Measurements from ENCODE around the gene ELP2. TPM values are rescaled to one million over a fixed set of nuclear protein-coding genes. Genes with fewer than 3 reads are reported as not detected.
"Not testable (repeated sequence)": the region's sequence is repeated elsewhere in the genome, so short reads cannot be mapped to it uniquely, and the experiment has no call there.

ELP2 gene, protein sequence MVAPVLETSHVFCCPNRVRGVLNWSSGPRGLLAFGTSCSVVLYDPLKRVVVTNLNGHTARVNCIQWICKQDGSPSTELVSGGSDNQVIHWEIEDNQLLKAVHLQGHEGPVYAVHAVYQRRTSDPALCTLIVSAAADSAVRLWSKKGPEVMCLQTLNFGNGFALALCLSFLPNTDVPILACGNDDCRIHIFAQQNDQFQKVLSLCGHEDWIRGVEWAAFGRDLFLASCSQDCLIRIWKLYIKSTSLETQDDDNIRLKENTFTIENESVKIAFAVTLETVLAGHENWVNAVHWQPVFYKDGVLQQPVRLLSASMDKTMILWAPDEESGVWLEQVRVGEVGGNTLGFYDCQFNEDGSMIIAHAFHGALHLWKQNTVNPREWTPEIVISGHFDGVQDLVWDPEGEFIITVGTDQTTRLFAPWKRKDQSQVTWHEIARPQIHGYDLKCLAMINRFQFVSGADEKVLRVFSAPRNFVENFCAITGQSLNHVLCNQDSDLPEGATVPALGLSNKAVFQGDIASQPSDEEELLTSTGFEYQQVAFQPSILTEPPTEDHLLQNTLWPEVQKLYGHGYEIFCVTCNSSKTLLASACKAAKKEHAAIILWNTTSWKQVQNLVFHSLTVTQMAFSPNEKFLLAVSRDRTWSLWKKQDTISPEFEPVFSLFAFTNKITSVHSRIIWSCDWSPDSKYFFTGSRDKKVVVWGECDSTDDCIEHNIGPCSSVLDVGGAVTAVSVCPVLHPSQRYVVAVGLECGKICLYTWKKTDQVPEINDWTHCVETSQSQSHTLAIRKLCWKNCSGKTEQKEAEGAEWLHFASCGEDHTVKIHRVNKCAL
- polyA plus RNA-seq = 10 to 100 TPM; 22.7 to 40.3 TPM

DNA sequence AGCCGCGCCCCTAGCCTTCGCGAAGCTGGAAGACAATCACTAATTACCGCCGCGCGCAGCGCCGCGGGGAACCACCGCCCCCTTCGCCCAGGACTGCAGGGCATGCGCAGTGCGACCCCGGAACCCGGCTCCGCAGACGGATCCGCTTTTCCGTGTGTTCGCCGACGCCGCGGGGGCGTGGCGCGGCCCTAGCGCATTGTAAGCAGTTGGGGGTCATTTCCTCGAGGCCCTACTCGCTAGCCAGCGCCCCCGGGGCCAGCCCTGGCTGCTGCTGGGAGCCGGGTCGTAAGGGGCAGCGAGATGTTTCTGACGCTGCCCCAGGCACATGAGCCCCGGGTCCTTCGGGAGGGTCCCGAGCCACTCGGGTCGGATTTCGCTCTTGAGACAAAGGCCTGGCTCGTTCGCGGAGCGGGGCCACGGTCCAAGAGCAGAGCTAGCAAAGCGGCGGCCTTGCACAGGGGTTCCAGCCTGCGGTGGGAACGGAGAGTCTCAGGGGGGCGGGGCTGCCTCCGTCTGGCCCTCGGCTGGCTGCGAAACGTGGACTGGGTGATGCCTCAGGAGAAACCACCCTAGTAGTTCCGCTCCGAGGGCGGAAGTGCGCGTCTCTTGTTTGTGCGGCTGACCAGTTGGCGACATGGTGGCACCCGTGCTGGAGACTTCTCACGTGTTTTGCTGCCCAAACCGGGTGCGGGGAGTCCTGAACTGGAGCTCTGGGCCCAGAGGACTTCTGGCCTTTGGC lies at the start of gene ELP2, which contains the start of gene SLC39A6:
Gene ELP2 (plus strand): TSS at position 600 of the 739 bp plus-strand sequence. CDS start 35 bp downstream, at position 635.
Gene SLC39A6 (minus strand): TSS at position 41 of the 739 bp plus-strand sequence. CDS start 2,333 bp downstream, outside the sequence.
- peak within 1 kb of the TSS; percentile 91 to 95 for H3K4me3 ChIP-seq (ENCODE audit: low read depth in 1 of 2, low read length in 2 of 2)
- H3K9me3 ChIP-seq (ENCODE audit: control insufficient read depth in 2 of 2, insufficient read depth in 1 of 2, low read depth in 1 of 2, low read length in 1 of 2) = no peaks in the 10 kb centered on the region
- H3K36me3 ChIP-seq (ENCODE audit: control insufficient read depth in 2 of 2, insufficient read depth in 2 of 2, low read length in 1 of 2) = no peaks in the 10 kb centered on the region
- 0% methylated on average over 66 to 69 of the region's 69 CpGs for WGBS, 2 donors
- peak within 1 kb of the TSS; percentile 99 to 100 for H3K27ac ChIP-seq (ENCODE audit: low read depth in 2 of 2, low read length in 1 of 2)
- peaks cover 7 to 8% of the 10 kb centered on the region in 2 donors for H3K4me1 ChIP-seq (ENCODE audit: control insufficient read depth in 2 of 2, insufficient read depth in 2 of 2, low read length in 1 of 2)
- H3K27me3 ChIP-seq (ENCODE audit: control insufficient read depth in 1 of 2, insufficient read depth in 2 of 2, low read length in 2 of 2) = no peaks in the 10 kb centered on the region

- not testable (repeated sequence) for H3K27me3 ChIP-seq (ENCODE audit: control insufficient read depth in 1 of 2, insufficient read depth in 2 of 2, low read length in 2 of 2); H3K4me3 ChIP-seq (ENCODE audit: low read depth in 1 of 2, low read length in 2 of 2); H3K4me1 ChIP-seq (ENCODE audit: control insufficient read depth in 2 of 2, insufficient read depth in 2 of 2, low read length in 1 of 2); H3K36me3 ChIP-seq (ENCODE audit: control insufficient read depth in 2 of 2, insufficient read depth in 2 of 2, low read length in 1 of 2); H3K27ac ChIP-seq (ENCODE audit: low read depth in 2 of 2, low read length in 1 of 2); H3K9me3 ChIP-seq (ENCODE audit: control insufficient read depth in 2 of 2, insufficient read depth in 1 of 2, low read depth in 1 of 2, low read length in 1 of 2)
- WGBS, 2 donors = 89 to 93% methylated on average over 2 of the region's 2 CpGs
Measured at GRCh38 chr18:36081118-36081517, 48.6 kb upstream of the ELP2 start.

GRCh38 chr18:36083729-36084128 lies 46.0 kb upstream of the ELP2 start:
- Histone ChIP-seq H3K36me3 (ENCODE audit: control insufficient read depth in 2 of 2, insufficient read depth in 2 of 2, low read length in 1 of 2) (no peaks in the 10 kb centered on the region), H3K27ac (ENCODE audit: low read depth in 2 of 2, low read length in 1 of 2) (no peak overlapping the region), H3K9me3 (ENCODE audit: control insufficient read depth in 2 of 2, insufficient read depth in 1 of 2, low read depth in 1 of 2, low read length in 1 of 2) (peaks cover 0 to 4% of the 10 kb centered on the region in 2 donors), H3K4me1 (ENCODE audit: control insufficient read depth in 2 of 2, insufficient read depth in 2 of 2, low read length in 1 of 2) (no peaks in the 10 kb centered on the region), H3K4me3 (ENCODE audit: low read depth in 1 of 2, low read length in 2 of 2) (no peak overlapping the region), H3K27me3 (ENCODE audit: control insufficient read depth in 1 of 2, insufficient read depth in 2 of 2, low read length in 2 of 2) (no peaks in the 10 kb centered on the region)
- 66 to 71% methylated on average over 2 of the region's 2 CpGs for WGBS, 2 donors

DNA sequence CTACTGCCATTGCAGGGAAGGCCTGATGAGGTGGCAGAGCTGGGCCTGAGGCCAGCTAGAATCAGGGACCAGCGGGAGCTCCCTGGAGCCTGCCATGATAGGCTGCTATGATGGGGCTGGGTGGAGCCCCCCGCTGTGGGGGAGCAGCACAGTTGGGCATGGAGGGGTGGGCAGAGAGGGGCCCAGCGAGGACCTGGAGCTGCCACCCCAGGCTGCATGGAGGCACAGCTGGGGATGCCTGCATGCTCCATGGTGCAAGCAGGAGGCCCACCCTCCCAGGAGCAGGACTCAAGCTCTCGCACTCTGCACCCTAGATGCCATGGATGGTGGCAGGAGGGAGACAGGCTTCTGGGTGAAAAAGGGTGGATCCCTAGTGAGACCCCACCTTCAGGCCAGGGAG lies 44.5 kb upstream of the ELP2 start:
- H3K36me3 ChIP-seq (ENCODE audit: control insufficient read depth in 2 of 2, insufficient read depth in 2 of 2, low read length in 1 of 2) = no peaks in the 10 kb centered on the region
- no peak overlapping the region for H3K27ac ChIP-seq (ENCODE audit: low read depth in 2 of 2, low read length in 1 of 2)
- no peaks in the 10 kb centered on the region for H3K4me1 ChIP-seq (ENCODE audit: control insufficient read depth in 2 of 2, insufficient read depth in 2 of 2, low read length in 1 of 2)
- H3K4me3 ChIP-seq (ENCODE audit: low read depth in 1 of 2, low read length in 2 of 2) = no peak overlapping the region
- WGBS, 2 donors = 75 to 88% methylated on average over 4 of the region's 4 CpGs
- no peaks in the 10 kb centered on the region for H3K27me3 ChIP-seq (ENCODE audit: control insufficient read depth in 1 of 2, insufficient read depth in 2 of 2, low read length in 2 of 2)
- H3K9me3 ChIP-seq (ENCODE audit: control insufficient read depth in 2 of 2, insufficient read depth in 1 of 2, low read depth in 1 of 2, low read length in 1 of 2) = no peaks in the 10 kb centered on the region

- no peak overlapping the region for H3K4me3 ChIP-seq (ENCODE audit: low read depth in 1 of 2, low read length in 2 of 2)
- H3K4me1 ChIP-seq (ENCODE audit: control insufficient read depth in 2 of 2, insufficient read depth in 2 of 2, low read length in 1 of 2) = no peaks in the 10 kb centered on the region
- no peaks in the 10 kb centered on the region for H3K27me3 ChIP-seq (ENCODE audit: control insufficient read depth in 1 of 2, insufficient read depth in 2 of 2, low read length in 2 of 2)
- H3K9me3 ChIP-seq (ENCODE audit: control insufficient read depth in 2 of 2, insufficient read depth in 1 of 2, low read depth in 1 of 2, low read length in 1 of 2) = no peaks in the 10 kb centered on the region
- 82% methylated on average over 8 of the region's 8 CpGs for WGBS, 2 donors
- no peaks in the 10 kb centered on the region for H3K36me3 ChIP-seq (ENCODE audit: control insufficient read depth in 2 of 2, insufficient read depth in 2 of 2, low read length in 1 of 2)
- H3K27ac ChIP-seq (ENCODE audit: low read depth in 2 of 2, low read length in 1 of 2) = no peak overlapping the region
Measured at GRCh38 chr18:36086186-36086585, 43.5 kb upstream of the ELP2 start.

GRCh38 chr18:36088256-36088655 lies 41.4 kb upstream of the ELP2 start:
- Histone ChIP-seq H3K27ac (ENCODE audit: low read depth in 2 of 2, low read length in 1 of 2) (no peak overlapping the region), H3K36me3 (ENCODE audit: control insufficient read depth in 2 of 2, insufficient read depth in 2 of 2, low read length in 1 of 2) (no peaks in the 10 kb centered on the region)
- 65 to 68% methylated on average over 2 of the region's 2 CpGs for WGBS, 2 donors

GRCh38 chr18:36089001-36089400 lies 40.7 kb upstream of the ELP2 start:
- H3K4me1 ChIP-seq (ENCODE audit: control insufficient read depth in 2 of 2, insufficient read depth in 2 of 2, low read length in 1 of 2) = no peaks in the 10 kb centered on the region
- no peak overlapping the region for H3K4me3 ChIP-seq (ENCODE audit: low read depth in 1 of 2, low read length in 2 of 2)
- 73 to 74% methylated on average over 6 of the region's 6 CpGs for WGBS, 2 donors
- H3K27me3 ChIP-seq (ENCODE audit: control insufficient read depth in 1 of 2, insufficient read depth in 2 of 2, low read length in 2 of 2) = no peaks in the 10 kb centered on the region
- H3K27ac ChIP-seq (ENCODE audit: low read depth in 2 of 2, low read length in 1 of 2) = no peak overlapping the region
- H3K36me3 ChIP-seq (ENCODE audit: control insufficient read depth in 2 of 2, insufficient read depth in 2 of 2, low read length in 1 of 2) = no peaks in the 10 kb centered on the region
- H3K9me3 ChIP-seq (ENCODE audit: control insufficient read depth in 2 of 2, insufficient read depth in 1 of 2, low read depth in 1 of 2, low read length in 1 of 2) = no peaks in the 10 kb centered on the region

More at GRCh38 chr18:36088256-36088655, 41.4 kb upstream of the ELP2 start:
- Histone ChIP-seq H3K4me3 (ENCODE audit: low read depth in 1 of 2, low read length in 2 of 2) (no peak overlapping the region), H3K9me3 (ENCODE audit: control insufficient read depth in 2 of 2, insufficient read depth in 1 of 2, low read depth in 1 of 2, low read length in 1 of 2) (no peaks in the 10 kb centered on the region), H3K4me1 (ENCODE audit: control insufficient read depth in 2 of 2, insufficient read depth in 2 of 2, low read length in 1 of 2) (no peaks in the 10 kb centered on the region), H3K27me3 (ENCODE audit: control insufficient read depth in 1 of 2, insufficient read depth in 2 of 2, low read length in 2 of 2) (no peaks in the 10 kb centered on the region)

- H3K27me3 ChIP-seq (ENCODE audit: control insufficient read depth in 1 of 2, insufficient read depth in 2 of 2, low read length in 2 of 2); H3K9me3 ChIP-seq (ENCODE audit: control insufficient read depth in 2 of 2, insufficient read depth in 1 of 2, low read depth in 1 of 2, low read length in 1 of 2); H3K4me3 ChIP-seq (ENCODE audit: low read depth in 1 of 2, low read length in 2 of 2); H3K36me3 ChIP-seq (ENCODE audit: control insufficient read depth in 2 of 2, insufficient read depth in 2 of 2, low read length in 1 of 2); H3K27ac ChIP-seq (ENCODE audit: low read depth in 2 of 2, low read length in 1 of 2); H3K4me1 ChIP-seq (ENCODE audit: control insufficient read depth in 2 of 2, insufficient read depth in 2 of 2, low read length in 1 of 2): not testable (repeated sequence)
- 71 to 76% methylated on average over 5 of the region's 5 CpGs for WGBS, 2 donors
Measured at GRCh38 chr18:36092116-36092515, 37.6 kb upstream of the ELP2 start.

- WGBS, 2 donors = 50 to 60% methylated on average over 3 of the region's 3 CpGs
- Histone ChIP-seq H3K36me3 (ENCODE audit: control insufficient read depth in 2 of 2, insufficient read depth in 2 of 2, low read length in 1 of 2) (no peaks in the 10 kb centered on the region), H3K9me3 (ENCODE audit: control insufficient read depth in 2 of 2, insufficient read depth in 1 of 2, low read depth in 1 of 2, low read length in 1 of 2) (no peaks in the 10 kb centered on the region), H3K4me3 (ENCODE audit: low read depth in 1 of 2, low read length in 2 of 2) (no peak overlapping the region), H3K27me3 (ENCODE audit: control insufficient read depth in 1 of 2, insufficient read depth in 2 of 2, low read length in 2 of 2) (no peaks in the 10 kb centered on the region), H3K27ac (ENCODE audit: low read depth in 2 of 2, low read length in 1 of 2) (no peak overlapping the region), H3K4me1 (ENCODE audit: control insufficient read depth in 2 of 2, insufficient read depth in 2 of 2, low read length in 1 of 2) (no peaks in the 10 kb centered on the region)
Measured at GRCh38 chr18:36094431-36094830, 35.3 kb upstream of the ELP2 start.

Data from esophagus (tissue), 2 donors.